CD4-positive, alpha-beta T cell treated with Interleukin-1 beta for 1 hour (primary cell): ENCODE measurements around the gene COQ8A.

Experiments
- DNase-seq, 2 donors: peaks; one replicate each; pipeline ENCODE4 v3.0.0-alpha.2; 2020 to 2022

The COQ8A gene

DNA sequence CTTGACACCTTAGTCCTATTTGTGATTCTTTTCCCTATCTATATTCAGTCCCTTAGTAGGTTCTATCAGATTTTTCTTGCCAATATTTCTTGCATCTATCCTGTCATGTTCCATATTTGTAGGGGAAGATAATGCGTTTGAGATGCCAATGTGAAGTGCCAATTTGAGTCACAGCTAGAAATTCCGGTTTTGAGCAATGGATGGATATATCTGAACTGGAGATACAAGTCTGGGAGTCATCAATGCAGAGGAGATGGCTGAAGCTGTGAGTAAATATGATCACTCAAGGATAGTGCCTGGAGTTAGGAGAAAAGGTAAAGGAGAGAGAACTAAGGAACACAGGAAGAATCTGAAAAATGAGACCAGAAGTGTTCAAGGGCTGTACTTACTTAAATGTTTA lies 93.8 kb downstream of the COQ8A start:
- DNase-seq = no peak

DNA sequence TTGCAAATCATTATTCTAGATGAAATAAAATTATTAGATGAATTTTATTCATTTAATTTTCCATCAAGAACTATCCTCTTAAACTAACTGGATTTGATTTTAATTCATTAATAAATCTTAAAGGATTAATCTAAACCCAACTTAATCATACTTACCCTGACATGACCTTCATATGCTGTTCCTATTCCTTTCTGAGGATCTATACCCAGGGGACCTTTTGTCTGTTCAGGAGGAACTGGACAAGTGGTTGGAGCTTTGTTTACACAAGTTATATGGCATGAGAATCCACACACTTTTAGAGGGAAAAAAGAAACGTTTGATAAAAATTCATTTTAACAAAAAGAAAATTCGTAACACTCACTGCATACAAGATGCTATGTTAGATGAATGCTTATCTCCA lies 95.2 kb downstream of the COQ8A start:
- DNase-seq = no peak

DNA sequence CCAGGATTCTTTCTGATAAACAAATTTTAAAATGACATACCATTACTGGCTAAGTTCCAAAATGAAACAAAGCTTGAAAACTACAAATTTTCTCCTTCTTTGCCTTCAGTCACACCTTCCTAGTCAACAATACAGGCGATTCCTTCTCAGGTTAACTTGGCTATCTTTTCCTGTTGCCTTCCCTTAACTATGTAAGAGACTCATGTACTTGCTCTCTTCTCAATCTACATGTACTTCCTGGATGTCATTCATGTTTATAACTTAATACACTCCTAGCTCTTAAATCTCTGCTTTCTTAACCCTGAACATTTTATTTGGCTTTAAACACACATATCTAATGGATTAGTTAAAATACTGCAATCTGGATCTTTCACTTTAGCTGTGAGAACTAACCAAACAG lies 97.0 kb downstream of the COQ8A start:
- DNase-seq = no peak
